Suprapubic skin (tissue), 4 donors: ENCODE measurements around the gene FAM81A. TPM values are rescaled to one million over a fixed set of nuclear protein-coding genes. Genes with fewer than 3 reads are reported as not detected.
"Not testable (repeated sequence)": the region's sequence is repeated elsewhere in the genome, so short reads cannot be mapped to it uniquely, and the experiment has no call there.

ENCODE experiments used
- DNase-seq, 2 donors: peaks; one replicate each; pipeline ENCODE4 v3.0.0-alpha.2; 2019; ENCODE audit warnings: low spot score in 2 of 2
- H3K27ac ChIP-seq: fragments of 200-600 bp; sonication (generic); one replicate; pipeline ENCODE4 v1.5.1; 2019
- H3K27me3 ChIP-seq: fragments of 200-600 bp; sonication (generic); one replicate; pipeline ENCODE4 v1.5.1; 2019
- H3K36me3 ChIP-seq: fragments of 200-600 bp; sonication (generic); one replicate; pipeline ENCODE4 v1.5.1; 2019
- H3K4me1 ChIP-seq: fragments of 200-600 bp; sonication (generic); one replicate; pipeline ENCODE4 v1.5.1; 2019
- H3K4me3 ChIP-seq: fragments of 200-600 bp; sonication (generic); one replicate; pipeline ENCODE4 v1.5.1; 2019; ENCODE audit warnings: mild to moderate bottlenecking
- H3K9me3 ChIP-seq: fragments of 200-600 bp; sonication (generic); one replicate; pipeline ENCODE4 v1.5.1; 2019
- CTCF ChIP-seq, 2 donors: fragments of 200-600 bp in 1 of 2; fragments of 450-650 bp in 1 of 2; sonication (generic) in 1 of 2; IDR thresholded peaks; one replicate each; pipeline ENCODE4 v1.5.1; 2016 to 2019; ENCODE audit warnings: antibody characterized with exemption in 2 of 2, mild to moderate bottlenecking in 1 of 2, moderate library complexity in 1 of 2
- EP300 ChIP-seq: sonication (generic); formaldehyde crosslinking; IDR thresholded peaks from one replicate; pipeline ENCODE4 v1.6.1; 2017; ENCODE audit warnings: antibody characterized with exemption
- POLR2A ChIP-seq, 2 donors: fragments of 450-650 bp; IDR thresholded peaks; one replicate each; pipeline ENCODE4 v1.6.1; 2017; ENCODE audit warnings: antibody characterized with exemption in 2 of 2, mild to moderate bottlenecking in 2 of 2, moderate library complexity in 2 of 2
- POLR2AphosphoS5 ChIP-seq, 3 donors: sonication (generic); formaldehyde crosslinking; IDR thresholded peaks; one replicate each; pipeline ENCODE4 v1.6.1; 2017; ENCODE audit warnings: antibody characterized with exemption in 3 of 3
- WGBS: methylation state at CpG from one replicate; pipeline ENCODE4 v1.1.5; 2018; 5-methylcytosine and 5-hydroxymethylcytosine counted together
- total RNA-seq, 4 donors: library from RNA; depleted of rRNA; stranded (reverse); fragments of >200 nt; gene quantifications; one replicate each; pipeline ENCODE4 v1.1.0, GENCODE V29; 2016

Gene FAM81A
- total RNA-seq, 4 donors from 2014 or later = 0.79 to 7.8 (median 1.8) TPM

- 78% methylated on average over 3 of the region's 3 CpGs for WGBS
- Histone ChIP-seq H3K27ac (no peak overlapping the region), H3K27me3 (no peaks in the 10 kb centered on the region), H3K4me3 (no peak overlapping the region), H3K4me1 (no peaks in the 10 kb centered on the region), H3K36me3 (no peaks in the 10 kb centered on the region), H3K9me3 (no peaks in the 10 kb centered on the region)
- no peak for DNase-seq
- no peak for TF ChIP-seq POLR2A (IDR thresholded peaks at IDR 0.05)
- no peak for TF ChIP-seq EP300
- no peak for TF ChIP-seq CTCF (IDR thresholded peaks at IDR 0.05)
- TF ChIP-seq POLR2AphosphoS5 (IDR thresholded peaks at IDR 0.05) = no peak
Observed at GRCh38 chr15:59519329-59519728, 81.3 kb downstream of the FAM81A start.

DNA sequence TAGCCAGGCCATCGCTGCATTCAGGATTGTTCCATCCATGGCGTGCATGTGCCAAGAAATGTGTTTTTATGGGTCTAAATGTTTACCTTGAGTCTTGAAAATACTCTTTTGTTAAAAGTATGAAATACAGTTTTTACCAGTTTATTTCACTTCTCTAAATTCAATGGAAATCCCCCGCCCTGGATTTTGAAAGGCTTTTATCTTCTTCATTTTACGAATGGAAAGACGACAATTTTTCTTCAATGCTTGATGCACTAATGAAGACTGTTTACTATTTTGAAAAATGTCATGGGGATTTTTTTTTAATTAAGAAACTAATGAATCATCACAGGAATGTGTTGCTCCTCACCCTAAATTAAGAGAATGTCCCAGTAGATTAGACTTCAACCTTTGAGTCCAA is 83.5 kb downstream of the FAM81A start:
- Histone ChIP-seq H3K4me1 (no peaks in the 10 kb centered on the region), H3K27me3 (no peaks in the 10 kb centered on the region), H3K36me3 (no peaks in the 10 kb centered on the region), H3K9me3 (no peaks in the 10 kb centered on the region), H3K4me3 (no peak overlapping the region), H3K27ac (no peak overlapping the region)
- no peak for DNase-seq
- 89% methylated on average over 5 of the region's 5 CpGs for WGBS
- no peak for TF ChIP-seq CTCF (IDR thresholded peaks at IDR 0.05)
- no peak for TF ChIP-seq POLR2A (IDR thresholded peaks at IDR 0.05)
- TF ChIP-seq EP300 = no peak
- TF ChIP-seq POLR2AphosphoS5 (IDR thresholded peaks at IDR 0.05) = no peak

- TF ChIP-seq EP300 = no peak
- TF ChIP-seq POLR2A (IDR thresholded peaks at IDR 0.05) = no peak
- no peak for TF ChIP-seq POLR2AphosphoS5 (IDR thresholded peaks at IDR 0.05)
- TF ChIP-seq CTCF (IDR thresholded peaks at IDR 0.05) = no peak
- no peaks in the 10 kb centered on the region for H3K27me3 ChIP-seq
- H3K36me3 ChIP-seq = no peaks in the 10 kb centered on the region
- H3K4me3 ChIP-seq = no peak overlapping the region
- DNase-seq = no peak
- no peaks in the 10 kb centered on the region for H3K9me3 ChIP-seq
- no peak overlapping the region for H3K27ac ChIP-seq
- H3K4me1 ChIP-seq = no peaks in the 10 kb centered on the region
- 62% methylated on average over 15 of the region's 15 CpGs for WGBS
Observed at GRCh38 chr15:59522988-59523461, 85.0 kb downstream of the FAM81A start.

GRCh38 chr15:59523702-59524101 is 85.7 kb downstream of the FAM81A start:
- H3K4me3 ChIP-seq = no peak overlapping the region
- no peak for TF ChIP-seq CTCF (IDR thresholded peaks at IDR 0.05)
- TF ChIP-seq POLR2AphosphoS5 (IDR thresholded peaks at IDR 0.05) = no peak
- TF ChIP-seq POLR2A (IDR thresholded peaks at IDR 0.05) = no peak
- TF ChIP-seq EP300 = no peak
- no peak for DNase-seq
- H3K9me3 ChIP-seq = no peaks in the 10 kb centered on the region
- no peaks in the 10 kb centered on the region for H3K27me3 ChIP-seq
- H3K36me3 ChIP-seq = no peaks in the 10 kb centered on the region
- 82% methylated on average over 6 of the region's 6 CpGs for WGBS
- H3K27ac ChIP-seq = no peak overlapping the region
- no peaks in the 10 kb centered on the region for H3K4me1 ChIP-seq

GRCh38 chr15:59524331-59524731 is 86.3 kb downstream of the FAM81A start:
- 70% methylated on average over 5 of the region's 5 CpGs for WGBS
- no peaks in the 10 kb centered on the region for H3K9me3 ChIP-seq
- no peak overlapping the region for H3K4me3 ChIP-seq
- no peaks in the 10 kb centered on the region for H3K36me3 ChIP-seq
- peaks cover 4% of the 10 kb centered on the region for H3K4me1 ChIP-seq
- H3K27me3 ChIP-seq = no peaks in the 10 kb centered on the region
- no peak for TF ChIP-seq CTCF (IDR thresholded peaks at IDR 0.05)
- no peak for TF ChIP-seq POLR2AphosphoS5 (IDR thresholded peaks at IDR 0.05)
- no peak for TF ChIP-seq POLR2A (IDR thresholded peaks at IDR 0.05)
- DNase-seq = no peak
- H3K27ac ChIP-seq = no peak overlapping the region

GRCh38 chr15:59526466-59526865 is 88.5 kb downstream of the FAM81A start:
- H3K27ac ChIP-seq, H3K9me3 ChIP-seq, H3K36me3 ChIP-seq, H3K27me3 ChIP-seq, DNase-seq, H3K4me1 ChIP-seq, H3K4me3 ChIP-seq: not testable (repeated sequence)
- 91% methylated on average over 6 of the region's 6 CpGs for WGBS
